AG10803 (cell line): ENCODE measurements around the gene CHST2.
"Not testable (repeated sequence)": the region's sequence is repeated elsewhere in the genome, so short reads cannot be mapped to it uniquely, and the experiment has no call there.

Experiments used
- DNase-seq: peaks from one replicate; pipeline ENCODE4 v3.0.0; 2010; ENCODE audit warnings: low read depth
- H3K4me3 ChIP-seq: 2 replicates; pipeline ENCODE4 v1.5.1; 2011; ENCODE audit warnings: mild to moderate bottlenecking, low read length, control low read depth
- CTCF ChIP-seq: conservative IDR thresholded peaks from 2 replicates; pipeline ENCODE4 v1.5.1; 2011; ENCODE audit warnings: mild to moderate bottlenecking, low read length, control low read depth, inconsistent platforms

CHST2 gene

GRCh38 chr3:143119009-143119914 lies at the start of gene CHST2:
Gene CHST2, plus strand, starts transcription at chr3:143119771. Its CDS starts 1,046 bp downstream, at chr3:143120817.
- DNase-seq, result peak; percentile 75
- H3K4me3 ChIP-seq, result peak within 1 kb of the TSS; percentile 90
- TF ChIP-seq CTCF, result no peak; the same call in 1 of the 2 replicates

- peak; percentile 97 for DNase-seq
- no peak overlapping the region for H3K4me3 ChIP-seq
- TF ChIP-seq CTCF, result peak; percentile 25
These were observed 48.5 kb upstream of the CHST2 start for GRCh38 chr3:143070977-143071551.

GRCh38 chr3:143071776-143072175 lies 47.8 kb upstream of the CHST2 start:
- peak; percentile 4 for DNase-seq
- no peak for TF ChIP-seq CTCF
- H3K4me3 ChIP-seq, result no peak overlapping the region

GRCh38 chr3:143072298-143073020 lies 47.1 kb upstream of the CHST2 start:
- H3K4me3 ChIP-seq, DNase-seq: not testable (repeated sequence)

GRCh38 chr3:143073541-143073940 lies 46.0 kb upstream of the CHST2 start:
- H3K4me3 ChIP-seq, DNase-seq: not testable (repeated sequence)

GRCh38 chr3:143073983-143074382 lies 45.6 kb upstream of the CHST2 start:
- H3K4me3 ChIP-seq, DNase-seq: not testable (repeated sequence)

GRCh38 chr3:143078883-143079282 lies 40.7 kb upstream of the CHST2 start:
- DNase-seq, result peak; percentile 54
- H3K4me3 ChIP-seq, result no peak overlapping the region
- no peak for TF ChIP-seq CTCF

GRCh38 chr3:143080196-143080595 lies 39.4 kb upstream of the CHST2 start:
- no peak for DNase-seq
- no peak for TF ChIP-seq CTCF
- no peak overlapping the region for H3K4me3 ChIP-seq
